NOMO-1 (cell line): ENCODE measurements around the gene ALDH3B2.

ENCODE experiments used
- DNase-seq, 2 experiments: peaks; one replicate each; lab custom pipeline; 2025; ENCODE audit not compliant: unreplicated experiment in 2 of 2; lab: John Stamatoyannopoulos, UW

ALDH3B2 gene

DNA sequence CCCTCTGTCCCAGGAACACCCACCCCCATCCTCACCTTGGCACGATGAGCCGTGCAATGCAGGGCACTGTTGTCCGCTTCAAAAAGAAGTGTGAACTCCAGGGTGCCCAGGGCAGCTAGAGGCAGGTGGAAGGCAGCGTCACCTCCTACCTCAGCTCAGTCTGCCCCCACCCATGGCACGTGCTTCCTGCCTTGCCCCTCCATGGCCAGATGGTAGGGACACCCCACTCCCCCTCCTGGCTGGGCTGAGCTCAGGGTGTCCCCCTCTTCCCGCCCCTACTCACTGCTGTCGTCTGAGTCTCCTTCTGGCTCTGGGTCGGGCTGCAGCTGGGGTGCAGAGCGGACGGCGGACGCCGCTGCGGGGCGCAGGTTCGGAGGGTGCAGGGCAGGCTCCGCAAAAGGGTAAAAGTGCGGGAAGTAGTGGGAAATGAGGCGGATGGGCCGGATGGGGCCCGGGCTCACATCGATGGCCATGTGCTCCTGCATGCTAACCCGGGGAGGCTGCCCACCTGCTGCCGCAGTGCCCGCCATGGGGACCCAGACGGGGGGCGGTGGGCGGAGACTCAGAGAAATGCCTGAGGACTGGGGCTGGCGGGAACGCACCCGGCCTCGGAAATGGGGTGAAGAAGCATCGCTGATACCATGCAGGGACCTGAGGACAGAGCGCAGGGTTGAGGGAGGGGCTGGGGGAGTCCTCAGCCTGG lies 58.5 kb downstream of the ALDH3B2 start:
- DNase-seq, result no peak

- peak; percentile 39 to 67 for DNase-seq
Measured at GRCh38 chr11:67614730-67615714, 59.4 kb downstream of the ALDH3B2 start.

GRCh38 chr11:67613960-67614715 lies 60.3 kb downstream of the ALDH3B2 start:
- DNase-seq, result peak; percentile 39 to 48

GRCh38 chr11:67613313-67613959 lies 61.0 kb downstream of the ALDH3B2 start:
- no peak for DNase-seq

DNA sequence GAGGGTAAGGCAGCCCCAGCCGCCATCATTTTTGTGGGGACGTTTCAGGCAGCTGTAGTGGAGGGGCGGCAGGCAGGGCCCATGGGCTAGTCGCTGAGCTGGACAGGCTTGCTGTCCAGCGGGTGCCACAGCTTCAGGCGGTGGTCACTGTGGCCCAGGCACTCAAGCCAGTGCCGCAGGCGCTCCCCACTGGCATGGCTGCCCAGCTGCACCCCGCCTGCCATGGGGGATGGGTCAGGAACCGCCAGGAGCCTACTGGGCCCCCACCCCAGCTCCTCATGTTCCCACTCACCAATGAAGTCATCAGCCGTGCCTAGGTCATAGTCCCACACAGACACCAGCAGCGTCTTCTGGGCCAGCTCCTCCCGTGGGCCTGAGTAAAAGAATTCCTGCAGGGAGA lies 61.7 kb downstream of the ALDH3B2 start:
- no peak for DNase-seq
